ENCODE data around the gene DHPS. TPM values are rescaled to one million over a fixed set of nuclear protein-coding genes. Genes with fewer than 3 reads are reported as not detected.

DHPS gene
- total and polyA plus RNA-seq, 2 of the 4 experiments (the other 2 are of a cell fraction) = 82.8 to 85.0 TPM

GRCh38 chr19:12665671-12666264 is 15.9 kb downstream of the DHPS start:
- H3K27me3 ChIP-seq (ENCODE audit: control insufficient read depth, insufficient read depth, low read length) = no peaks in the 10 kb centered on the region
- intact Hi-C loops (cut with micrococcal nuclease) (no loop called here), in situ Hi-C loops (cut with MboI; ENCODE audit: low sequenced_read_pairs) (no loop called here), dilution Hi-C loops (cut with HindIII; ENCODE audit: low sequenced_read_pairs, unreplicated experiment) (no loop called here)
- H3K4ac ChIP-seq (ENCODE audit: low read depth, low read length) = peak overlapping the region; percentile 47; the same call in 1 of the 2 replicates
- 0 out of 2 replicates have a peak overlapping the region, but pooled peaks have one; percentile 2 for H2BK120ac ChIP-seq (ENCODE audit: low read depth, low read length)
- H4K20me1 ChIP-seq (ENCODE audit: insufficient read depth, low read length) = no peaks in the 10 kb centered on the region
- peaks cover 15% of the 10 kb centered on the region for H3K4me1 ChIP-seq (ENCODE audit: control insufficient read depth, insufficient read depth, low read length)
- no peak overlapping the region for H3K56ac ChIP-seq (ENCODE audit: extremely low read depth, insufficient read depth, low read length)
- H3K14ac ChIP-seq (replicated peaks; ENCODE audit: low read depth, low read length) = peak overlapping the region; percentile 96
- peaks cover 38 to 61% of the 10 kb centered on the region in 2 experiments for H3K79me1 ChIP-seq (ENCODE audit: low read depth in 1 of 2, low read length in 2 of 2)
- H4K5ac ChIP-seq (ENCODE audit: low read depth, low read length) = peak overlapping the region; percentile 14
- peaks cover 23% of the 10 kb centered on the region for H3K36me3 ChIP-seq (ENCODE audit: control insufficient read depth, insufficient read depth, low read length)
- H3K18ac ChIP-seq (ENCODE audit: low read depth, low read length) = no peak overlapping the region
- 0 out of 2 replicates have a peak overlapping the region, but pooled peaks have one; percentile 63 for H2AK5ac ChIP-seq (ENCODE audit: low read depth, low read length)
- H2AFZ ChIP-seq (replicated peaks; ENCODE audit: low read length, poor library complexity) = peak overlapping the region; percentile 93
- peak overlapping the region; percentile 97 for H2AK9ac ChIP-seq (replicated peaks; ENCODE audit: low read depth, low read length, poor library complexity)
- TF ChIP-seq RCOR1 (IDR thresholded peaks at IDR 0.05; ENCODE audit: insufficient replicate concordance, low read length) (no peak), BHLHE40 (IDR thresholded peaks at IDR 0.05; ENCODE audit: low read depth, low read length) (no peak), RAD21 (IDR thresholded peaks at IDR 0.05; ENCODE audit: low read length) (no peak), MAFK (IDR thresholded peaks at IDR 0.05; ENCODE audit: low read depth, low read length) (no peak), MXI1 (IDR thresholded peaks at IDR 0.05; ENCODE audit: borderline replicate concordance, low read depth, low read length) (no peak), NFE2L2 (IDR thresholded peaks at IDR 0.05; ENCODE audit: low read depth, low read length) (no peak), CHD1 (IDR thresholded peaks at IDR 0.05; ENCODE audit: low read depth, low read length) (no peak), POLR2A (IDR thresholded peaks at IDR 0.05; ENCODE audit: low read depth, low read length) (no peak), CEBPB (IDR thresholded peaks at IDR 0.05; ENCODE audit: low read depth, low read length) (no peak)
- TF ChIP-seq, protein P1, sequence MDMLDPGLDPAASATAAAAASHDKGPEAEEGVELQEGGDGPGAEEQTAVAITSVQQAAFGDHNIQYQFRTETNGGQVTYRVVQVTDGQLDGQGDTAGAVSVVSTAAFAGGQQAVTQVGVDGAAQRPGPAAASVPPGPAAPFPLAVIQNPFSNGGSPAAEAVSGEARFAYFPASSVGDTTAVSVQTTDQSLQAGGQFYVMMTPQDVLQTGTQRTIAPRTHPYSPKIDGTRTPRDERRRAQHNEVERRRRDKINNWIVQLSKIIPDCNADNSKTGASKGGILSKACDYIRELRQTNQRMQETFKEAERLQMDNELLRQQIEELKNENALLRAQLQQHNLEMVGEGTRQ (IDR thresholded peaks at IDR 0.05; ENCODE audit: low read depth, low read length) = no peak
- DNase-seq = peak; percentile 10
- H2BK5ac ChIP-seq (ENCODE audit: low read depth, low read length, poor library complexity, severe bottlenecking) = peak overlapping the region; percentile 18
- no peaks in the 10 kb centered on the region for H3K9me3 ChIP-seq (ENCODE audit: control insufficient read depth, insufficient read depth, low read length)
- peak overlapping the region; percentile 85 for H3K4me3 ChIP-seq (ENCODE audit: insufficient read depth, low read depth, low read length)
- peak overlapping the region; percentile 66 for H3K9ac ChIP-seq (ENCODE audit: low read depth, low read length)
- 0 out of 2 replicates have a peak overlapping the region, but pooled peaks have one; percentile 36 for H3K23ac ChIP-seq (ENCODE audit: low read depth, low read length)
- no peak overlapping the region for H4K91ac ChIP-seq (ENCODE audit: insufficient read depth, low read depth, low read length)
- ATAC-seq (ENCODE audit: low read depth) = no peak
- no peak overlapping the region; the same call in 1 of the 2 replicates for H3K27ac ChIP-seq (ENCODE audit: insufficient read depth, low read length)
- peak overlapping the region; percentile 87; a peak in 3 of 4 replicates for H4K8ac ChIP-seq (ENCODE audit: low read depth in 2 of 2, low read length in 2 of 2)
- no peak overlapping the region for H2BK15ac ChIP-seq (ENCODE audit: low read depth, low read length)
- H3K9me1 ChIP-seq (ENCODE audit: insufficient read depth, low read length) = 0 out of 2 replicates have a peak, but pooled peaks cover 13% of the 10 kb centered on the region
- CTCF ChIA-PET = no interaction called here
- POLR2A ChIA-PET (ENCODE audit: unreplicated experiment) = no interaction called here
- BruUV-seq (replicated peaks) = no TSS peak
- WGBS, 2 experiments (ENCODE audit: extremely low coverage in 2 of 2, insufficient read length in 1 of 2) = 76% methylated on average over 5 of the region's 12 CpGs; no CpG with 5 or more reads in 1 of the 2 experiments
- H2BK20ac ChIP-seq (ENCODE audit: low read depth, low read length) = no peak overlapping the region
- H3K4me2 ChIP-seq (ENCODE audit: low read depth, low read length) = peak overlapping the region; percentile 88
